ENCODE results near the gene CNPY2. TPM values are rescaled to one million over a fixed set of nuclear protein-coding genes. Genes with fewer than 3 reads are reported as not detected.

CNPY2 gene
- total and polyA plus RNA-seq, 2 donors (not counting 3 experiments of a cell fraction or from before 2014, with no cell fraction given), result 183 to 256 TPM

DNA sequence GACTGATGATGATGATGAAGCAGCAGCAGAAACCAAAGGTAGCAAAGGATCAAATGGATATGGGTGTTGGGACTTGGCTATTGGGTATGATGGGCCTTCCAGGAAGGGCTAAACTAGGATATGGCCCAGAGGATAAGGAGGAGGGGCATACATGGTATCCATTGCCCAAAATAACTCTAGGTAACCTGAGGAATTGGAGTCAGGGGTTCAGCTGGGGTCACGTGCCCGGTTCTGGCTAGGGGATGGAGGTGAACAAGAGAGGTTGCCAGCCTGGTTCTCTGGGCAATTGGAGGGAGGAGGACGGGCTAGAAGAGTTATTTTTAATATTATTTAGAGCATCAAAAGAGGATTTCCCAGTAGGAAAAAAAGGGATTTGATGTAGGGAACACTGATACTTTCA lies 54.9 kb downstream of the CNPY2 start:
- intact Hi-C loops (cut with micrococcal nuclease), result no loop called here

DNA sequence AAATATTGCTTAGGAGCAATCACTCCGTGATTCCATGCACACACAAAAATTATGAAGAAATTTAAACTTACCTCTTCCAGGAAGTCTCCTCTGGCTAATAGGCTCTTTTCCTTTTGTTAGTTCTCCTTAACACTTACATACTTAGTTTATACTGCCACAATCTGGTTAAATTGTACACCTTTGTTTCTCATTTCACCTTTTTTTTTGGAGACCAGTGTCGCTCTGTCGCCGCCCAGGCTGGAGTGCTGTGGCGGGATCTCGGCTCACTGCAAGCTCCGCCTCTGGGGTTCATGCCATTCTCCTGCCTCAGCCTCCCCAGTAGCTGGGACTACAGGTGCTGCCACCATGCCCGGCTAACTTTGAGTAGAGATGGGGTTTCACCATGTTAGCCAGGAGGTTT lies 55.4 kb downstream of the CNPY2 start:
- CTCF ChIA-PET, result no interaction called here

More for the DNA sequence above, 54.9 kb downstream of the CNPY2 start:
- Histone ChIP-seq H3K79me2 (ENCODE audit: control insufficient read depth, insufficient read depth, low read length) (peaks cover 21% of the 10 kb centered on the region), H3K4me3 (replicated peaks in 1 of 3; ENCODE audit: insufficient read depth in 1 of 3, low read depth in 1 of 3, low read length in 3 of 3) (no peak overlapping the region), H3K27ac (ENCODE audit: insufficient read depth, low read depth, low read length) (no peak overlapping the region), H3K36me3 (ENCODE audit: control insufficient read depth in 2 of 2, extremely low read depth in 1 of 2, insufficient read depth in 2 of 2, low read length in 2 of 2) (peaks cover under 1% of the 10 kb centered on the region in 2 experiments), H2AFZ (ENCODE audit: low read depth, low read length) (no peak overlapping the region), H4K20me1 (replicated peaks; ENCODE audit: control insufficient read depth, extremely low read depth, insufficient read depth, low read length) (no peaks in the 10 kb centered on the region), H3K9me1 (replicated peaks; ENCODE audit: control insufficient read depth, extremely low read depth, insufficient read depth, low read length) (no peaks in the 10 kb centered on the region), H3K4me1 (ENCODE audit: control insufficient read depth, extremely low read depth, insufficient read depth, low read length) (peaks cover 18% of the 10 kb centered on the region), H3K9me3 (replicated peaks; ENCODE audit: control insufficient read depth, insufficient read depth, low read length) (no peaks in the 10 kb centered on the region), H3K27me3 (ENCODE audit: control insufficient read depth in 2 of 2, insufficient read depth in 2 of 2, low read length in 2 of 2) (no peaks in the 10 kb centered on the region), H3K9ac (replicated peaks; ENCODE audit: extremely low read depth, insufficient read depth, low read length) (no peak overlapping the region), H3K4me2 (ENCODE audit: insufficient read depth, low read length) (no peak overlapping the region)
- DNase-seq (ENCODE audit: low read depth, low spot score) (no peak), FAIRE-seq (no peak)
- dilution Hi-C loops (cut with MboI; ENCODE audit: extremely low pct_ligation_motif_present, low sequenced_read_pairs), result no loop called here
- ChIA-PET POLR2A (no interaction called here), CTCF (no interaction called here)
- BruUV-seq (replicated peaks), result no TSS peak
- no peak for TF ChIP-seq FOS (IDR thresholded peaks at IDR 0.05; ENCODE audit: borderline replicate concordance, insufficient read depth, low read length)
- no peak for TF ChIP-seq POLR2A (IDR thresholded peaks at IDR 0.05; ENCODE audit: low read depth, low read length)
- TF ChIP-seq, protein P1, sequence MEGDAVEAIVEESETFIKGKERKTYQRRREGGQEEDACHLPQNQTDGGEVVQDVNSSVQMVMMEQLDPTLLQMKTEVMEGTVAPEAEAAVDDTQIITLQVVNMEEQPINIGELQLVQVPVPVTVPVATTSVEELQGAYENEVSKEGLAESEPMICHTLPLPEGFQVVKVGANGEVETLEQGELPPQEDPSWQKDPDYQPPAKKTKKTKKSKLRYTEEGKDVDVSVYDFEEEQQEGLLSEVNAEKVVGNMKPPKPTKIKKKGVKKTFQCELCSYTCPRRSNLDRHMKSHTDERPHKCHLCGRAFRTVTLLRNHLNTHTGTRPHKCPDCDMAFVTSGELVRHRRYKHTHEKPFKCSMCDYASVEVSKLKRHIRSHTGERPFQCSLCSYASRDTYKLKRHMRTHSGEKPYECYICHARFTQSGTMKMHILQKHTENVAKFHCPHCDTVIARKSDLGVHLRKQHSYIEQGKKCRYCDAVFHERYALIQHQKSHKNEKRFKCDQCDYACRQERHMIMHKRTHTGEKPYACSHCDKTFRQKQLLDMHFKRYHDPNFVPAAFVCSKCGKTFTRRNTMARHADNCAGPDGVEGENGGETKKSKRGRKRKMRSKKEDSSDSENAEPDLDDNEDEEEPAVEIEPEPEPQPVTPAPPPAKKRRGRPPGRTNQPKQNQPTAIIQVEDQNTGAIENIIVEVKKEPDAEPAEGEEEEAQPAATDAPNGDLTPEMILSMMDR (IDR thresholded peaks at IDR 0.05; ENCODE audit: extremely low read depth in 1 of 2, insufficient read depth in 1 of 2, low read depth in 1 of 2, low read length in 2 of 2), result no peak
- TF ChIP-seq, protein P2, sequence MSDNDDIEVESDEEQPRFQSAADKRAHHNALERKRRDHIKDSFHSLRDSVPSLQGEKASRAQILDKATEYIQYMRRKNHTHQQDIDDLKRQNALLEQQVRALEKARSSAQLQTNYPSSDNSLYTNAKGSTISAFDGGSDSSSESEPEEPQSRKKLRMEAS (IDR thresholded peaks at IDR 0.05; ENCODE audit: insufficient read depth, insufficient read length), result no peak
- no peak for TF ChIP-seq POLR2AphosphoS5 (IDR thresholded peaks at IDR 0.05; ENCODE audit: insufficient read depth, low read depth, low read length)
- TF ChIP-seq JUN (IDR thresholded peaks at IDR 0.05; ENCODE audit: borderline replicate concordance, insufficient read depth, insufficient read length, low read depth), result no peak

More for the DNA sequence above, 55.4 kb downstream of the CNPY2 start:
- H3K27ac ChIP-seq (ENCODE audit: insufficient read depth, low read depth, low read length), result no peak overlapping the region
- H3K4me3 ChIP-seq (replicated peaks in 1 of 3; ENCODE audit: insufficient read depth in 1 of 3, low read depth in 1 of 3, low read length in 3 of 3), result no peak overlapping the region
- H3K27me3 ChIP-seq (ENCODE audit: control insufficient read depth in 2 of 2, insufficient read depth in 2 of 2, low read length in 2 of 2), result no peaks in the 10 kb centered on the region
- TF ChIP-seq JUN (IDR thresholded peaks at IDR 0.05; ENCODE audit: borderline replicate concordance, insufficient read depth, insufficient read length, low read depth) (no peak), EZH2 (IDR thresholded peaks at IDR 0.05; ENCODE audit: borderline replicate concordance, low read depth, low read length, severe bottlenecking) (no peak), POLR2AphosphoS5 (IDR thresholded peaks at IDR 0.05; ENCODE audit: insufficient read depth, low read depth, low read length) (no peak), FOS (IDR thresholded peaks at IDR 0.05; ENCODE audit: borderline replicate concordance, insufficient read depth, low read length) (no peak), POLR2A (IDR thresholded peaks at IDR 0.05; ENCODE audit: low read depth, low read length) (no peak), GATA2 (IDR thresholded peaks at IDR 0.05; ENCODE audit: insufficient read depth, insufficient read length, low read depth, low read length) (no peak)
- TF ChIP-seq, protein P2 (IDR thresholded peaks at IDR 0.05; ENCODE audit: insufficient read depth, insufficient read length), result no peak
- POLR2A ChIA-PET, result no interaction called here
- H3K4me2 ChIP-seq (ENCODE audit: insufficient read depth, low read length), result no peak overlapping the region
- FAIRE-seq, result no peak
- no peaks in the 10 kb centered on the region for H4K20me1 ChIP-seq (replicated peaks; ENCODE audit: control insufficient read depth, extremely low read depth, insufficient read depth, low read length)
- no peak overlapping the region for H2AFZ ChIP-seq (ENCODE audit: low read depth, low read length)
- no peak for DNase-seq (ENCODE audit: low read depth, low spot score)
- dilution Hi-C loops (cut with MboI; ENCODE audit: extremely low pct_ligation_motif_present, low sequenced_read_pairs) (no loop called here), intact Hi-C loops (cut with micrococcal nuclease) (no loop called here)
- H3K9me1 ChIP-seq (replicated peaks; ENCODE audit: control insufficient read depth, extremely low read depth, insufficient read depth, low read length), result no peaks in the 10 kb centered on the region
- no peaks in the 10 kb centered on the region for H3K9me3 ChIP-seq (replicated peaks; ENCODE audit: control insufficient read depth, insufficient read depth, low read length)
- H3K36me3 ChIP-seq (ENCODE audit: control insufficient read depth in 2 of 2, extremely low read depth in 1 of 2, insufficient read depth in 2 of 2, low read length in 2 of 2), result peaks cover 6% of the 10 kb centered on the region in 2 experiments
- H3K4me1 ChIP-seq (ENCODE audit: control insufficient read depth, extremely low read depth, insufficient read depth, low read length), result peaks cover 18% of the 10 kb centered on the region
- peaks cover 26% of the 10 kb centered on the region for H3K79me2 ChIP-seq (ENCODE audit: control insufficient read depth, insufficient read depth, low read length)
- no TSS peak for BruUV-seq (replicated peaks)
- no peak overlapping the region for H3K9ac ChIP-seq (replicated peaks; ENCODE audit: extremely low read depth, insufficient read depth, low read length)
